ENCODE measurements around the gene PLA2G3. TPM values are rescaled to one million over a fixed set of nuclear protein-coding genes. Genes with fewer than 3 reads are reported as not detected.

PLA2G3 gene
- total RNA-seq, 1 experiment from 2014 or later, result not detected

DNA sequence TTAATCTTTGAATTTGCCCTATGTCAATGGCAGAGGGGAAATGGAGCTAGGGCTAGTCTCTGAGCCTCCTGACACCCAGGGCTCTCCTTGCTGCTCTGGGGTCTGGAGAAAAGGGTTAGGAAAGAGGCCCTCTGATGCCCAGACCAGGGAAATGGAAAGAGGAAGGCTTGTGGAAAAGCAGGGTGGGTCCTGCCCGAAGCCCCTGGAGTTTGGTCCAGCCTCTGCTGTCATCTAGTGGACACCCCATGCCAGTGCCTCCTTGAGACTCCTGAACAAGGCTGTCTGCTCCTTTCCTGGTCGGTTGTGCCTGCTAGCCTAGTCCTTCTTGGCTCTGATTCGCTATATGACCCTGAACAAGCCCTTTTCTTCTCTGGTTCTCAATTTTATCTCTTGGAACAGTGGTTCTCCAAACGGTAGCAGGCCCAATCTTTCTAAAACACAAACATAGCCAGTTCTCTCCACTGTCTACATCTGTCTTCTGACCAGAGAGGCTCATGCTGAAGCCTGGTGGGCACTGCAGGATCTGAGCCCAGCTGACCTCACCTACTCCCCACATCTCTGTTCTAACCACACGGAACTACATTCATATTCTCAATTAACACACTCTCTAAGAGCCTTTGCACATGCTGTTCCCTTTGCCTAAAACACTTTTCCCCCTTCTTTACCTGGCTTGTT is 8.8 kb upstream of the PLA2G3 start:
- peak; percentile 70 for DNase-seq (ENCODE audit: low spot score)

DNA sequence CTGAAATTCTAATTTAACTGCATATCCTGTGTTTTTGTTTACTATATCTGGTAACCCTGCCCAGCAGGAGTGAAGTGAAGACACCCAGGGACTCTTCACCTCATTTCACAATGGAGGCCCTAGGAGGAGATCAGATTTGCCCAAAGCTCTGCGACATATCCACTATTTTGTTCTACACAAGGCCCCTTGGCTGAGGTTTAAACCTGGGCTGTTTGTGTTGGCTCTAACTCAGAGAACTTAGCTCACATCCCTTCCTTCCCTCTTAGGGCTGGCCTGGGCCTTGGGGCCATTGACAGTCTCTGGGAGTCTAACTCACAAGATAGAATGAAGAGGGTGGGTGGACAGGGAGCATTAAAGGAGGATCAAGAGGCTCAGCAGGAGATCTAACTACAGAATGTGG is 8.2 kb upstream of the PLA2G3 start:
- no peak for DNase-seq (ENCODE audit: low spot score)

DNA sequence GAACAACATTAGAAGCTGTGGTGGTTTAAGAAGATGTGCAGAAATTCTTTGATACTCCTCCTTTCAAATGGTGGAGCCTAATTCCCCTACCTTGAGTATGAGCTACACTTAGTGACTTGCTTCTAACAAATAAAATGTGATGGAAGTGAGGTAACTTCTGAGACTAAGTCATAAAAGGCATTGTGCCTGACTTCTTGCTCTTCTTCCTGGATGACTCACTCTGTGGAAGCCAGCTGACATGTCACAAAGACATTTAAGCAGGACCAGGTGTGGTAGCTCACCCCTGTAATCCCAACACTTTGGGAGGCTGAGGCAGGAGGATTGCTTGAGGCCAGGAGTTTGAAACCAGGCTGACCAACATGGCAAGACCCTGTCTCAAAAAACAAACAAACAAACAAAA is 3.9 kb upstream of the PLA2G3 start:
- no peak for DNase-seq (ENCODE audit: low spot score)

DNA sequence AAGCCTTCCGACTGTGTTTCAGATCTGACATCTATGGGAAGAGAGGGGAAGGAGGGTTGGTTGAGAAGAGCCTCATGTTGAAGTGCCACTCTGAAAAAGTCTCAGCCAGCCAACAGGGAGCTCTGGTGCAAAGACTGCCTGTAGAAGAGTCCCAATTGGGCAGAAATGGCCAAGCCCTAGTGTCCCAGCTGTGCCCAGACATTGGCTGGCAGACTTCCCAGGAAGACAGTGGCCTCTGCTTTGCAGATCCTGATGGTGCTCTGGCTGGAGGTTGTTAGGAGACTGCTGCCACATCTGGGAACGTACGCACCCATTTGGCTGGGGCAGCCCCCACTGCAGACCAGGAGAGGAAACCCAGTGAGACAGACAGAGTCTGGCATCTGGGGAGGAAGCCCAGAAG is 3.2 kb upstream of the PLA2G3 start:
- DNase-seq (ENCODE audit: low spot score), result no peak

DNA sequence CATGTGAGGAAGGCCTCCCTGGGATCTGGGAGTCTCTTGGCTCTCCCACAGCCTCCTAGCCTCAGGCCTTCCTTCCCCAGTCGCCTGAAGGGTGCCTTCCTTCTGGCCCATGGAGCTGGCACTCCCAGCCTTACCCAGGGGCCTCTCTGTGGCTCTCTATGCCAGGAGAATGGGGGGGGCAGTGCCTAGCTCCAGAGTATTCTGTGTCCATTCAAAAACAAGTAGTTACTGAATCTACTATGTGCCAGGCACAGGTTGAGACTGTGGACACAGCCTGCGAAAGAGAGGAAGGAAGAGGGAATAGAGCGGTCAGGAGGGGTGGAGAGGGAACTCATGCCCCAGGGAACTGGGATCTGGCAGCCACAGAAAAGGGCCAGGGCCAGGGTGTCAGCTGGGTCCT is 2.7 kb upstream of the PLA2G3 start:
- no peak for DNase-seq (ENCODE audit: low spot score)

DNA sequence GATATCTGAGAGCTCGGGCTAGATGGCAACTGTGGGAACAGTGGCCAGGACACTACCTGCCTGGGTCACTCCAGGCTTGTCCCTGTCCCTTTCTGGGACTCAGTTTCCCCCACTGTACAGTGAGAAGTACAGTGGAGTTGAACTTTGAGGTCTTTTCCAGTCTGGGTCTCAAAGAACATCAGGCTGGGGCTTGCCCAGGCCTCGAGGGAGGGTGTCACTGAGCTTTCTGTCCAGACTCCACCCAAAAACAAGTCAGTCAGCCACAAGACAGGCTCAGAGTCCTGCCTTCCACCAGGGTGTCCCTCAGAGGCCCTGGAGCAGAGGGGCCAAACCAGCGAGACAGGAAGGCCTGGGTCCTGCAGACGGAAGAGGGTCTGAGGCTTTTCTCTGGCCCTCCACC is 2.0 kb upstream of the PLA2G3 start:
- no peak for DNase-seq (ENCODE audit: low spot score)

DNA sequence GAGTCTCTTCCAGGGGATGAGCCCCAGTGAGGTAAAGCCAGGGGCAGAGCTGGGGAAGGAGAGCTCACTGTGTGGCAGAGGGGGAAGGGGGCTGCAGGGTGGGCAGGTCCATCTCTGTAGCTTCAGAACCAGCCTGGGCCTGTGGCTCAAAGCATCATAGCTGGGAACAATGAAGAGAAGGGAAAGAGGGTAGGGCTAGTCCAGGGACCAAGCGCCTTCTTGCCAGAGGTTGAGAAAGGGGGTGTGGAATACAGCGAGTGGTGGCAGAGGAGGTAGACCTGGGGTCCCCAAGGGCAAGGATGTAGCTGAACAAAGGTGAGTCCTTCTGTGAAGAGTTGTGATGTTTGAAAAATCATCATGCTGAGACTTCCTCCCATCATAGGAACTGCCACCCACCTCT is 1.2 kb upstream of the PLA2G3 start:
- DNase-seq (ENCODE audit: low spot score), result no peak

DNA sequence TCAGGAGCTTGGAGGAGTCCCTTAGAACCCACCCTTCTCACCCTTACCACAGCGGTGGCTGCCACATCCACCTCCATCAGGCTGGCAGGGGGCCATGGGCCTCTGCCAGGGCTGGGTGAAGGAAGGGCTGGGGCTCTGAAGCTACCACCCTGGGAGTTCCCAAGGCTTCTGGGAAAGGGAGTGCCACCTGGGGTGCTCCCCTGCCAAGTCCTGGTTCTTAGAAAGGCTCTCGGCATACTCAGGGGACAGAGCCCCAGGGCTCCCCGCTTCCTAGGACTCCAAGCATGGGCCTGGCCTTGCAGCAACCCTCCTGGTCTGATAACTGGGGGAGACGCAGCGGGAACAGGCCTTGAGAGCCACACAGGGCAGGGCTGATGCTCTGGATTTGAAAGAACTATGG is 438 bp upstream of the PLA2G3 start:
- no peak for DNase-seq (ENCODE audit: low spot score)

DNA sequence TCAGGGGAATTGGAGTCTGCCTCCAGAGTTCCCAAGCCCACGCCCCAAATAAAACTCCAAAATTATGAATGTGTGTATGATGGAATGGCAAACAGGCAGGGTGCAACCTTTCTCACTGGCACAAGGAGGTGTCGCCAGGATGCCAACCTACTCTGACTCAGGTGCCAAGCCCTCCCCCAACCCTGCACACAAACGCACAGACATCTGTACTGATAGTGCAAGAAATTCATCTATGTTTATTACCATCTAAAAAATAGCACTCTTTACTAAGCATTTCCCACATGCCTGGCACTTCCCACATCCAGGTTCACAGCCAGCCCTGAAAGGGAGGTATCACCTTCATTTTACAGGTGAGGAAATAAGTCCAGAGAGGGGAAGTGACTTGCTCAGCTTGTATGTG is 1.2 kb downstream of the PLA2G3 start:
- DNase-seq (ENCODE audit: low spot score), result no peak

DNA sequence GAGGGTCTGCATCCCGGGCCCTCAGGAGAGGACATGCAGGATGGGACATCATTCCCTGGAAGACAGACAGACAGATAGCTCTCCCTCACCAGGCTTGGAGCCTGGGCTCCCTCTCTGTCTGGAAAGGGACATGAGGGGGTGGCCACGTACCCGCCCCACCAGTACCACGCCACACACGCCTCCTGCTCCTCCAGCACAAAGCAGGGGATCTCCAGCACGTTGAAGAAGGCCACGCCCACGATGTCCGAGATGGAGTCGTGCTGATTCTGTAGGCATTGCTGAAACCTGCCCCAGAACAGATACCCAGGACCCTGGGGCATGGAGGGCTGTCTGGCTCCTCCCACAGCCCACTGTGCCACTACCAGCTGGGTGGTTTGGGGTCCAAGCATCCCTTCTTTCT is 2.2 kb downstream of the PLA2G3 start:
- no peak for DNase-seq (ENCODE audit: low spot score)

DNA sequence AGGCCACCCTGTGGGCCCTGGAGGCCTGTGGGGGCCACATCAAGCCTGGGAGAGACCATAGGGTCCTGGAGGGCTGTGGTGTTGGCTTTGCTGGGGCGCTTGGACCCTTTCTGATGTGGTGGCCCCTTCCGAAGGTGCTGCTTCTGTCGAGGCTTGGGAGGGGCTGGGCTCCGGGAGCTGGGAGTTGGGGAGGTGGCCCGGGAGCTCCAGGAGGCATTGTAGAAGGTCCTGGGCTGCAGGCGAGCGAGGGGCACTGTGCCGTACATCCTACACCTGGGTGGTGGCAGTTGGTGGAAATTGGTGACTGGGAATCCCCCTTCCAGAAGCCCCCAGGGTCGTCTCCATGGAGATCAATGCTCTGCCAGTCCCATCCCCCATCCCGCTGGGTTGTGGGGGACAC is 2.6 kb downstream of the PLA2G3 start:
- no peak for DNase-seq (ENCODE audit: low spot score)

DNA sequence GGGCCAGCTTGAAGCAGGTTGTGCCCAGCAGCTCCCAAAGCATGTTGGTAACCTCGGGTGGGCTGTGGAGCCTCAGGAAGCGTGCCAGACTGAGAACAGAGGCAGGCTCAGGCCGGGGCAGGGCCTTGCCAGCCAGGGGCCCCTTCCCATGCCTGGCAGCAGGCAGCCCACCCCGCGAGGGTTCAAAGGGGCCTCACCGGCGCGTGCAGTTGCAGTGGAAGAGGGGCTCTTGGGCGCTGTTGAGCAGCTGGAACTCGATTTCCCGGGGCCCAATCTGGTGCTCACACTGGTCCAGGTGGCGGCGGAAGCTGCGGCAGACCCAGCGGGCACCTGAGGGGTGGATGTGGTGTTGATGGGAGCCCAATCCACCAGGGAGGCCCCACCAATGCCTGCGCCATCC is 3.6 kb downstream of the PLA2G3 start:
- DNase-seq (ENCODE audit: low spot score), result no peak

DNA sequence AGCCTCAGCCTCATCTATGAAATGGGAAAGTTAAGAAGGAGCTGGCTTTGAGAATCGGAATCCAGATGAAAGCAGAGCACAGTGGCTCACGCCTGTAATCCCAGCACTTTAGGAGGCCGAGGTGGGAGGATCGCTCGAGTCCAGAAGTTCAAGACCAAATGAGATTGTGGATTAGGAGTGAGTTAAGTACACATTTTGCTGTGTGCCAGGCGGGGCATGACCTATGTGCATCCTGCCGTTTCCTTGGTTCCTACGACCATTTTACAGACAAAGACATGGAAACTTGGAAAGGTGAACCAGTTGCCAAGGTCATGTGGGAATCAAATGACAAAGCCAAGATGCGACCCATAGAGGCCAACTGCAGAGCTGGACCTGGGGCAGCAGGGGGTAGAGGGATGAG is 4.2 kb downstream of the PLA2G3 start:
- no peak for DNase-seq (ENCODE audit: low spot score)

DNA sequence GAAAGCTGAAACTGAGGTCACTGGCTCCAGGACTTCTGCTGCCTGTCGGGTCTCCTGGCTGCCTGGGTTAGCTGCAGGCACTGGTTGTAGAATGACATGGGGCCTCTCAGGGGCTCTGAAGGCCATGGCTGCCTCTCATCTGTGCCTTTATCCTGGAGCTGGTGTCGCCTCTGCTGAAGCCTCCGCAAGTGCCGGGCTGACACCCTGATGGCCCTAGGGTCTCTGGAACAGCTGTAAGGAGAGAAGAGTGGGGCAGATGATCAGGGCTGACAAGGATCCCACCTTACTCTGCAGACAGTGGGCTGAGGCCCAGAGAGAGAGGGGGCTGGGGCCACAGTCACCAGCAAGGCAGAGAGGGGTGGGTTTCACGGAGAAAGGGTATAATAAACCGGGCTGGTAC is 4.6 kb downstream of the PLA2G3 start:
- no peak for DNase-seq (ENCODE audit: low spot score)

DNA sequence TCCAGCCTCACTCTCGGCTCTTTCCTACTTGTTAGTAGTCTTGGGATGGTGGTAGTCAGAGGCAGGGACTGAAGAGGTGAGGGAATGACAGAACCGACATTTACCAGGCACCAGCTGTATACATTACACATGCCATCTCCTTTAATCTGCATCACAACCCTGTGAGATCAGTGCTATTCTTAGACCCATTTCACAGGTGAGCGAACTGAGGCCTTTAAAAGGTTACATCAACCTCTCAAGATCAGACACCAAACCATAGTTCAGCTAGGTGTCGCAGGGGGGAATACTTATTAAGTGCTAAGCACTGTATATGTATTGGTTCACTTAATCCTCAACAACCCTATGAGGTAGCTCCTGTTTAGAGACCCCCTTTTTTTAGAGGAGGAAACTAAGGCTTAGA is 5.6 kb downstream of the PLA2G3 start:
- no peak for DNase-seq (ENCODE audit: low spot score)

DNA sequence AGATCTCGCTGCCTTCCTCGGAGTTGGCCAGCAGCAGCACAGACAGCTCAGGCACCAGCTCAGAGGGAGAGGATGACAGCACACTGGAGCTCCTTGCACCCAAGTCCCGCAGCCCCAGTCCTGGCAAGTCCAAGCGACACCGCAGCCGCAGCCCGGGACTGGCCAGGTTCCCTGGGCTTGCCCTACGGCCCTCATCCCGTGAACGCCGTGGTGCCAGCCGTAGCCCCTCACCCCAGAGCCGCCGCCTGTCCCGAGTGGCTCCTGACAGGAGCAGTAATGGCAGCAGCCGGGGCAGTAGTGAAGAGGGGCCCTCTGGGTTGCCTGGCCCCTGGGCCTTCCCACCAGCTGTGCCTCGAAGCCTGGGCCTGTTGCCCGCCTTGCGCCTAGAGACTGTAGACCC is 6.4 kb downstream of the PLA2G3 start:
- DNase-seq (ENCODE audit: low spot score), result no peak

DNA sequence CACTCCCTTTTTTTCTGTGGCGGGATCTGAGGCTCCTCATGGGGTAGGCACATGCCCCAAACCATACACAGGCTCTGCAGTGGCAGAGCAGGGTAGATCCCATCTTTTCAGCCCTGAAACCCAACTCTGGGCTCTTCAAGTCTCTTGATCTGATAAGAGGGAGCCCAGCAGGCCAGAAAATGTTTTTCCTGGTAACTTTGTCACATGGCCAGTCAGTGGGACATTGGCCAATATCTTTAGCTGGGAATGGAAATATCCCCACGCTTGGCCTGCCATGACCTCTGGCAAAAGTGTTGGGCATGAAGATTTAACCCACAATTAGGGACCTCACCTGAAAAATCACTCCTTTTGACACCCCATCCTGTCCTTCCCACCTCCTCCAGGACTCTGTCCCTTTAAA is 9.4 kb downstream of the PLA2G3 start:
- DNase-seq (ENCODE audit: low spot score), result no peak

DNA sequence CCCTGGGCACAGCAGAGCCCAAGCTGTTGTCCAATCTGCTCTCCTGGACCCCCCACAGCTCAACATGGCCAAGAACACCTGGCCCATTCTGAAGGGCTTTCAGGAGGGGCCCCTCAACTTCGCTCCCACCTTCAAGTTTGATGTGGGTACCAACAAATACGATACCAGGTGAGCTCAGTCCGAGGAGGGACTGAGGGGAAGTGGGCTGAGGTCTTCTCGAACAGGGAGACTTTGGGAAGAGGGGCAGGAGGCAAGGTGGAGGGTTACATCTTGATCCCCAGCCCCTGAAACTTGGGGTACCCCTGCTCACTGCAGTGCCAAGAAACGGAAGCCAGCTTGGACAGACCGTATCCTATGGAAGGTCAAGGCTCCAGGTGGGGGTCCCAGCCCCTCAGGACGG is 12.2 kb downstream of the PLA2G3 start:
- no peak for DNase-seq (ENCODE audit: low spot score)

DNA sequence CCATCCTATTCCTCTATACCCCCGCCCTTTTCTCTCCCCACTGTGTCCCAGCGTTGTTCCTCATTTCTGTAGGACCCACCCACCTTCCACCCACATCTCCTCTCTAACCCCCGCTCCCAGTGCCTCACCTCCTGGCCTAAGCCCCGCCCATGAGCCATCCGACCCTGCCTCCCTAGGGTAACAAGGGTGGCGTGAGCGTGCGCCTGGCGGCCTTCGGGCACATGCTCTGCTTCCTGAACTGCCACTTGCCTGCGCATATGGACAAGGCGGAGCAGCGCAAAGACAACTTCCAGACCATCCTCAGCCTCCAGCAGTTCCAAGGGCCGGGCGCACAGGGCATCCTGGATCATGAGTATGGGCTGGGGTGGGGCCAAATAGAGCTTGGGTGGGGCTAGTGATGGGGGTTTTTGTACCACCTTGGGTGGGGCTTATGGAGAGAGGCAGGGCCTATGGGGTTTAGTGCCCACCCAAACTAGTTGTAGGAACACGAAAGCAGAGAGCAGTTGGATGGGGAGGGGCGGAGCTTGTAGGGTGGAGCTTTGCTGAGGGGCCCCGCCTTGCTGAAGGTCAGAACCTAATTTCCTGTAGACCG is 13.0 kb downstream of the PLA2G3 start:
- DNase-seq (ENCODE audit: low spot score), result no peak

DNA sequence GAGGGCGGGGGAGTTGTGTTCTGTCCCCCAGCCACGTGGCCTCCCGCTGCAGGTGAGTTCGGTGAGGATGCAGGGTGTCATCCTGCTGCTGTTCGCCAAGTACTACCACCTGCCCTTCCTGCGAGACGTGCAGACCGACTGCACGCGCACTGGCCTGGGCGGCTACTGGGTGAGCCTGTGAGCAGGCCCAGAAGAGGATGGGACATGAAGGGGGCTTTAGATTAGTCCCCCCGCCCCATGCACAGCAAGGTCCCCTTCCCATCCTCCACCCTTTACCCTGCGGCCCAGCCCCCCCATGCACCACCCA is 13.5 kb downstream of the PLA2G3 start:
- no peak for DNase-seq (ENCODE audit: low spot score)

DNA sequence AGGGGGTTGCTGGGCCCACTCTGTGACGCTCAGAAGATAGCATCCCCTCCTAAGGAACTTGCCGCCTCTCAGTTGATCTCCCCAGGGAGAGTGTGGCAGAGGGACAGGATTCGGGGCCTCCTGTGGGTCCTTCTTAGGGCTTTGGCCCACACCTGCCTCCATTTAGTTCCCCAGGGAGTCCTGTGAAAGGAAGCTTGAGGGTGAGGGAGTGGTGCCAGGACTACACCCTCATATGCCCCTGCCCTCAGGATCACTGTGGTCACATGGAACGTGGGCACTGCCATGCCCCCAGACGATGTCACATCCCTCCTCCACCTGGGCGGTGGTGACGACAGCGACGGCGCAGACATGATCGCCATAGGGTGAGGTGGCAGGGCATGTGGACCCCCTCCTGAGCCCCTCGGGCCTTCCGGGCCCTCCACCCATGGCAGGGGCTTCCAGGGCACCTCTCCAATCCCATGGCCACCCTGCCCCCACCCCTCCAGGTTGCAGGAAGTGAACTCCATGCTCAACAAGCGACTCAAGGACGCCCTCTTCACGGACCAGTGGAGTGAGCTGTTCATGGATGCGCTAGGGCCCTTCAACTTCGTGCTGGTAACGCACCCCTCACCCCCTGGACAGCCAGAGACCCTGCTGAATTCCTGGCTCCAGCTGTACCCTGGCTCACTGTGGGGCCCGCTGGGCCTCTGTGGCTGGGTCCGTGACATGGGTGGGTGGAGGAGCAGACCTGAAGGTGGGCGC is 14.0 kb downstream of the PLA2G3 start:
- no peak for DNase-seq (ENCODE audit: low spot score)

DNA sequence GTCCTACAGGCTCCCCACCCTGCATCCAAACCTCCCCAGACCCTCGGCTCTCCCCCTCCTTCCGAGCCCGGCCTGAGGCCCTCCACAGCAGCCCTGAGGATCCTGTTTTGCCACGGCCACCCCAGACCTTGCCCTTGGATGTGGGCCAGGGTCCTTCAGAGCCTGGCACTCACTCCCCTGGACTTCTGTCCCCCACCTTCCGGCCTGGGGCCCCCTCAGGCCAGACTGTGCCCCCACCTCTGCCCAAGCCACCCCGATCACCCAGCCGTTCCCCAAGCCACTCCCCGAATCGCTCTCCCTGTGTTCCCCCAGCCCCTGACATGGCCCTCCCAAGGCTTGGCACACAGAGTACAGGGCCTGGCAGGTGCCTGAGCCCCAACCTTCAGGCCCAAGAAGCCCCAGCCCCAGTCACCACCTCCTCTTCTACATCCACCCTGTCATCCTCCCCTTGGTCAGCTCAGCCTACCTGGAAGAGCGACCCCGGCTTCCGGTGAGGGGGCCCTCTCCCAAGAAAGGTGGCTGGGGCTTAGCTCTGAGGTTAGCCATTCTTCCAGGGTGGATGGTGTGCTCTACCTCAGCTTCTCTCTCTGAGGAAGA is 14.7 kb downstream of the PLA2G3 start:
- no peak for DNase-seq (ENCODE audit: low spot score)

DNA sequence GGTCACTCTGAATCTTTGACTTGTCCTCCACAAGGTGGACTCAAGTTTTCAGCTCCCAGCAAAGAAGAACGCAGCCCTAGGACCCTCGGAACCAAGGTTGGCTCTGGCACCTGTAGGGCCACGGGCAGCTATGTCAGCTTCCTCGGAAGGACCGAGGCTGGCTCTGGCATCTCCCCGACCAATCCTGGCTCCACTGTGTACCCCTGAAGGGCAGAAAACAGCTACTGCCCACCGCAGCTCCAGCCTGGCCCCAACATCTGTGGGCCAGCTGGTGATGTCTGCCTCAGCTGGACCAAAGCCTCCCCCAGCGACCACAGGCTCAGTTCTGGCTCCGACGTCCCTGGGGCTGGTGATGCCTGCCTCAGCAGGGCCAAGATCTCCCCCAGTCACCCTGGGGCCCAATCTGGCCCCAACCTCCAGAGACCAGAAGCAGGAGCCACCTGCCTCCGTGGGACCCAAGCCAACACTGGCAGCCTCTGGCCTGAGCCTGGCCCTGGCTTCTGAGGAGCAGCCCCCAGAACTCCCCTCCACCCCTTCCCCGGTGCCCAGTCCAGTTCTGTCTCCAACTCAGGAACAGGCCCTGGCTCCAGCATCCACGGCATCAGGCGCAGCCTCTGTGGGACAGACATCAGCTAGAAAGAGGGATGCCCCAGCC is 15.4 kb downstream of the PLA2G3 start:
- DNase-seq (ENCODE audit: low spot score), result no peak
